ENCODE measurements around the gene CCDC174. TPM values are rescaled to one million over a fixed set of nuclear protein-coding genes. Genes with fewer than 3 reads are reported as not detected.

Gene CCDC174
- total RNA-seq, 1 experiment from 2014 or later, result 16.0 TPM

DNA sequence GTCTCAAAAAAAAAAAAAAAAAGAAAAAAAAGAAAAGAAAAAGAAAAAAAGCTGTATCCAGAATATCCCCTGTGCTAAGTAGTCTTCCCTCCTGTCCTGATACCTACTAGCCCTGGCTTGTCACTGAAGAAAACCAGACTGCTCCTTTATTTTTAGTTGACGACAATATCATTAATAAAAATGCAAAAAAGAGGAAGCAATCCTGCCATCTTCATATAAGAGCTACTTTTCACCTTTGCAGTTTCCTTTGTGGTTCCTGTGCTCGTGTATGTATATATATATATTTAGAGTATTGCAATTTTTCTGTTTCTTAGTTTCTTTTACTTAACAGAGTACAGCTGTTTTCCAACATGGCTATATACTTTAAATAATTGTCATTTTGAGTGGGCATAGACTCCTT is 37.0 kb downstream of the CCDC174 start:
- Mint-ChIP-seq H3K27me3 (ENCODE audit: low read depth) (peaks cover 4% of the 10 kb centered on the region), H3K4me3 (no peak overlapping the region), H3K9me3 (peaks cover 6% of the 10 kb centered on the region; the same call in 1 of the 2 replicates), H3K4me1 (no peaks in the 10 kb centered on the region), H3K36me3 (no peaks in the 10 kb centered on the region), H3K27ac (no peak overlapping the region)
- CTCF ChIA-PET, result interaction anchor here (0.7 kb wide), 3 partner anchors 8 to 844 kb away, joined by 3 to 4 read pairs (median 3); no protein-coding TSS in a partner anchor
- POLR2A ChIA-PET, result no interaction called here
- ATAC-seq (no peak), DNase-seq (ENCODE audit: low spot score) (no peak)
- TF ChIP-seq MYBL2 (CRISPR knock-in tag; IDR thresholded peaks at IDR 0.05) (no peak), ZNF416 (CRISPR knock-in tag; IDR thresholded peaks at IDR 0.05) (no peak), ZNF512 (CRISPR knock-in tag; IDR thresholded peaks at IDR 0.05; ENCODE audit: borderline replicate concordance) (no peak), ATF6 (CRISPR knock-in tag; IDR thresholded peaks at IDR 0.05) (no peak)

GRCh38 chr3:14689247-14689980 is 37.9 kb downstream of the CCDC174 start:
- no peak overlapping the region for H3K4me3 Mint-ChIP-seq
- no peaks in the 10 kb centered on the region for H3K4me1 Mint-ChIP-seq
- no peaks in the 10 kb centered on the region for H3K36me3 Mint-ChIP-seq
- no peak for DNase-seq (ENCODE audit: low spot score)
- peaks cover 6% of the 10 kb centered on the region; the same call in 1 of the 2 replicates for H3K9me3 Mint-ChIP-seq
- peaks cover 7% of the 10 kb centered on the region for H3K27me3 Mint-ChIP-seq (ENCODE audit: low read depth)
- TF ChIP-seq ZNF263 (CRISPR knock-in tag; IDR thresholded peaks at IDR 0.05; ENCODE audit: low read depth) (no peak), CREM (CRISPR knock-in tag; IDR thresholded peaks at IDR 0.05) (no peak), ZNF232 (CRISPR knock-in tag; IDR thresholded peaks at IDR 0.05) (no peak), GRHL2 (CRISPR knock-in tag; IDR thresholded peaks at IDR 0.05; ENCODE audit: insufficient replicate concordance, severe bottlenecking) (no peak), RORB (CRISPR knock-in tag; IDR thresholded peaks at IDR 0.05) (no peak), MLX (CRISPR knock-in tag; IDR thresholded peaks at IDR 0.05) (no peak), ESRRA (CRISPR knock-in tag; IDR thresholded peaks at IDR 0.05; ENCODE audit: borderline replicate concordance) (no peak), PRDM15 (CRISPR knock-in tag; IDR thresholded peaks at IDR 0.05) (no peak), E2F5 (CRISPR knock-in tag; IDR thresholded peaks at IDR 0.05) (no peak), GABPB1 (CRISPR knock-in tag; IDR thresholded peaks at IDR 0.05) (no peak), FOXK1 (CRISPR knock-in tag; IDR thresholded peaks at IDR 0.05) (no peak), ZNF219 (CRISPR knock-in tag; IDR thresholded peaks at IDR 0.05; ENCODE audit: borderline replicate concordance) (no peak), SOX15 (CRISPR knock-in tag; IDR thresholded peaks at IDR 0.05) (no peak), ZNF423 (CRISPR knock-in tag; IDR thresholded peaks at IDR 0.05) (no peak), ZNF121 (CRISPR knock-in tag; IDR thresholded peaks at IDR 0.05) (no peak)
- TF ChIP-seq, protein P1, sequence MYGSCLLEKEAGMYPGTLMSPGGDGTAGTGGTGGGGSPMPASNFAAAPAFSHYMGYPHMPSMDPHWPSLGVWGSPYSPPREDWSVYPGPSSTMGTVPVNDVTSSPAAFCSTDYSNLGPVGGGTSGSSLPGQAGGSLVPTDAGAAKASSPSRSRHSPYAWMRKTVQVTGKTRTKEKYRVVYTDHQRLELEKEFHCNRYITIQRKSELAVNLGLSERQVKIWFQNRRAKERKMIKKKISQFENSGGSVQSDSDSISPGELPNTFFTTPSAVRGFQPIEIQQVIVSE (CRISPR knock-in tag; IDR thresholded peaks at IDR 0.05; ENCODE audit: borderline replicate concordance), result no peak
- ChIA-PET POLR2A (no interaction called here), CTCF (no interaction called here)
- H3K27ac Mint-ChIP-seq, result no peak overlapping the region
- ATAC-seq, result no peak
